GM21360 (cell line): ENCODE data around the gene PTPN14.
"Not testable (repeated sequence)": the region's sequence is repeated elsewhere in the genome, so short reads cannot be mapped to it uniquely, and the experiment has no call there.

Experiments
- ATAC-seq: cut with Tn5 transposase; IDR thresholded peaks from one replicate; pipeline ENCODE4 v1.9.1; 2021; ENCODE audit warnings: mild to moderate bottlenecking, moderate library complexity; ENCODE audit not compliant: unreplicated experiment

PTPN14 gene

DNA sequence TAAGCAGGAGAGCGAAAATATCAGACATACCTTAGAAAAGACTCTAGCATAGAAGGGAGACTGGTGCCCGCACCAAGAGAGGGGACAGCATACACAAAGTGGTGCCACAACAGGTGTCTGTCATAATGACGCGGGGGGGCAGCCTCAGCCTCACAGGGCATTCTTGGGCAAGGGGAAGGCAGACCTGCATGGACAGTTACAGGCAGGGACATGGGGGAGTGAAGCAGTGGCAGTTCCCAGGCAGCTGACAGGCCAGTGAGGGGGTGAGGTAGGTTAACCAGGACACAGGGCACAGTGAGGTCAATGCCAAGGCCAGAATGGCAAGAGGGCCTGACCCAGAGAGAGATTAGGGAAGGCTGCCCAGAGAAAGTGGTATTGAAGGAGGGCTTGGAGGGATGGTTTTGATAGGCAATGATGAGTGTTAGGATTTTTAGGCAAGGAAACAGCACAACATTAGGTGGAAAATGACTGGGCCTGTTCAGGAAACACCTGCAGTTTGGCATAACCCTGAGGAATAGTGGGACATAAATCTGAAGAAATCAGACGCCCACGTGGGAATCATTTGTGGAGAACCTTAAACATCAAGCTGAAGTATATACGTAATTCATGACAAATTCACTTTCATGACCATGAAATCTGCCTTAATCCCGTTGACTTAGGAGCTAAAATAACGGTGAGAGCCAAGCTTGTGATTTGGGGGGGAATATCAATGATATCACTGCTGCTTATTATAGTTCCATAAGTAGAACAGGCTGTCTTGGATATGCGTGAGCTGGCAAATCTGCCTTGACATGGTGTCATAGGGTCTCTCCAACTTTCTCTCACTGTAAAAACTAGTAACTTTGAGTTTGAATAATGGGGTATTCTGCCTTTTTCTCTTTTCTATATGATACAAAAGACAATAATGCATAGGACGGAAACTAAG is 8.9 kb downstream of the PTPN14 start:
- no peak for ATAC-seq

DNA sequence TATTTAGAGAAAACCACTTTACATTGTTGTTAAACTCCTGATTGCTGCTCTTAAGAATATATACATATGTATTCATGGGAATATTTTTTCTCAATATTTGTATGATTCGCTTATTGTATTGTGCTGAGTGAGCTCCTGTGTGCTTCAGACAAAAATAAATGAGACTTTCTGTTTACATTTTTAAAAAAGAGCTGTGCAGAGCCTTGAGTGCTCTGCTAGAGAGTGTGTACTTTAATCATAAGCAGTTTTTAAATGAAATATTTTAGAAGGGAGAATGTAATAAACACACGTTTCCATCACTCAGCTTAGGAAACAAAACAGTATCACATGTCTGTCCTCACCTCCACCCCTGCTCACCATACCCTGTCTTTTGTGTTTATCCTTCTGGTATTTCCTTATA is 9.7 kb downstream of the PTPN14 start:
- no peak for ATAC-seq

DNA sequence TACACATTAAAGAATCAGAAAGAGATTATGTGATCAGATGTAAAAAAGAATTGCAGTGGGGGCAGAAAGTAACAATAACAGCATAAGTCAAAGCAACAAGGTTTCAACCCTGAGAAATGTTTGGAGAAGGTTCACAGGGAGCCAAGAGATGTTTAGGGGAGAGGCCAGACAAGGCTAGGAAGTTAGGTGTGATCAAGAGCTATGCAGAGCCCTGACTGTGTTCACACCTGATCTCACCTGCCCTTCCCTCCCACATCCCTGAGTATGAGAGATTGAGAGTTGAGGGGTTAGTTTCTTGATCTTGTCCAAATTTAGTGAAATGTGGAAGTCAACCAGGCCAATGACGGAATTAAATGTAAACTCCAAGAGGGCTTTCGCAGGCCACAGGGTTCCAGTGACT is 10.2 kb downstream of the PTPN14 start:
- no peak for ATAC-seq

DNA sequence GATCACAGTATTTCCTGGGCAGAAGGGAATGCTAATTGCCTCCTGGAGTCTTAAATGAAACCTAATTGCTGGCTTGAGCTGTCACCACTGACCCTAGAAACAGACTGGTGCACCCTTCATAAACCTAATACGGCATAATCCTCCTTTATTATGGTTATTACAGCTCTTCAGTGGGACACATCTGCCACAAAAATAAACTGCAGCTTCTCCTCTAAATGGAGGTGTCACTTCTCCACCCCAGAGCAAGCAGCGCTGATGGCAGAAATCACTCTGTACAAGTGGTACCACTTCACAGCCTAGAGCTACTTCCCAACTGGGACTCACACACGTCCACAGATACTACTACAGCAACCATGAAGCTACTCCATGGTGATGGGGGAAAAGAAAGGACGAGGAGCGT is 11.1 kb downstream of the PTPN14 start:
- no peak for ATAC-seq

DNA sequence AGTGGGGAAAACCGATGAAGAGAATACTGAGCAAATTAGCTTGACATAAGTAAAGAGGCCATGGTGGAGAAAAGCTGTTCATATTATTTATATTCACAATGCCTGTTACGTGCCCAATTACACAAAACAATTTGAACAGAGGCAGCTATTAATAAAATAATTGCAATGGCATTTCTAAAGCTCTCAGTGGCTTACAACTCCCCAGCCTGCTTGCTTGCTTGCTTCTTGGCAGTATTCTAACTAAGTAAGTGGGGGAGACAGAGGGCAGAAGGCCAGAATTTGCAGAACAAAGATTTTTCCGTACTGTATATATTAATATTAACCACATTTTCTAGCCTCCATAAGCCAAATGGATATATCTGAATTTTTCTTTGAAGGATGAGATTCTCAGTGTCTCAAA is 12.9 kb downstream of the PTPN14 start:
- no peak for ATAC-seq

DNA sequence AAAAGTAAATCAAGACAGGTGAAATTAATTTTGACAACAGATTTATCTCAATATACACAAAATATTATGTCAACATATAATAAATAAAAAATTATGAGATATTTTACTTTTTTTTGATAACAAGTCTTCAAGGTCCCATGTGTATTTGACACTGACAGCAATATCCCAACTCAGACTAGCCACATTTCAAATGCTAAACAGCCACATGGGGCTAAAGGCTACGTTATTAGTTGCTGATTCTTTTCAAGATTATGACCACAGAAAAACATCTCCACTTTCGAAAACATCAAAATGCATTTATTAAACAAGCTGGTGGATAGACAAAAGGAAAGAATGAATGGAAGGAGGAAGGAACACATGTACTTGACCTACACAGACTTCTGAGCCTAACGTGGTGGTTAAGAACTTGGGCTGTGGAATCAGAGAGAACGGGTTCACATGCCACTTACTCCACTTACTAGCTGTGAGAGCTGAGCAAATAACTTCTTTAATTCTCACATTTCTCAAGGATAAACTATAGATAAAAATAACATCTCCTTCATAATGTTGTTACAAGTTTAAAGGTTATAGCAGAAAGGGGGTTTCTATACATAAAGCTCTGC is 13.4 kb downstream of the PTPN14 start:
- no peak for ATAC-seq

DNA sequence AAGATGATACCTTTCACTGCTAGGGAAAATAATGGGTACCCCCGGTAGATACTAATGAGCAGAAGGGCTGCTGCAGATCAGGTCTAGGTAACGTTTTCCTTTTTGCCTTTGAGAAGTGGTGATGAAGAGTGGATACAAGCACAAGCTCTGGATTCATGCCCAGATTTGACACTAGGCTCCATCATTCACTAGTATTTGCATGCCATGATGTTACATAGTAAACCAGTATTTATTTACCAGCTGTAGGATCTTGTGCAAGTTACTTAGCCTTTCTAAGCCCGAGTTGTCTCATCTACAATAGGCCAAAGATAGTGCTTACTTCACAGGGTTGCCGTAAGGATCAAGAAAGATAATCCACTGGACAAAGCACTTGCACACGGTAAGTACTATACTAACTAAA is 14.2 kb downstream of the PTPN14 start:
- ATAC-seq, result no peak

DNA sequence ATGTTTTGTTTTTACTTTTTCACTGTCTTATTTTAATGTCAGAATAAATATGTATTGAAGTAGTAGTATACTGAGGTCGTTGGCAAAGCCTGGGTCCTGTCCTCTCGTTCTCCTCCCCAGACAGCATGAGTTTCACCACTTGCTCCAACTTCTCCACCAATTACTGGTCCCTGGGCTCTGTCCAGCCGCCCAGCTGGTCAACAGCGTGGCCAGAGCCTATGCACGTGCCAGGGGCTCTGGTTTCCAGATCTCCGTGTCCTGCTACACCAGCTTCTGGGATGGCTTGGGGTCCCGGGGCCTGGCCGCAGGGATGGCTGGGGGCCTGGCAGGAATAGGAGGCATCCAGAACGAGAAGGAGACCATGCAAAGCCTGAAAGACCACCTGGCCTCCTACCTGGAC is 19.3 kb downstream of the PTPN14 start:
- no peak for ATAC-seq

DNA sequence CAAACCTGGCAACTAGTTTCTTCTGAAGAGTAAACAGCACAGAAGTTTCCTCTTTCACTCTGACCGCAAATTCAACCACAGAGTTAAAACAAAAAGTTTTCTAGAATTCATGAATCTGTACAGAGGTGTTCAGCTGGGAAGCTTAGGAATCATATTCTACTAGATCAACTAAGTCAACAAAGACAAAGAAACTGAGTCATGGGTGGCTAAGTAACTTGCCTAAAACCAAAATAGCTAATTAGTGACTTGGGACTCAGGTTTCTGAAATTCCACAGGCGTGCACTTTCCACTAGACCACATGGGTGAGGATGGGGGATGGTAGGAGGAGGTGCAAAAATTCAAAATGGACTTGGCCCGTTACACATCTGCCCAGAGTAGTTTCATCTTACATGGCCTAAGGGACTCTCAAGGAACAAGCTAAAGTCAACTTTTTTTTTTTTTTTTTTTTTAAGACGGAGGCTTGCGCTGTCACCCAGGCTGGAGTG is 25.8 kb downstream of the PTPN14 start:
- no peak for ATAC-seq

DNA sequence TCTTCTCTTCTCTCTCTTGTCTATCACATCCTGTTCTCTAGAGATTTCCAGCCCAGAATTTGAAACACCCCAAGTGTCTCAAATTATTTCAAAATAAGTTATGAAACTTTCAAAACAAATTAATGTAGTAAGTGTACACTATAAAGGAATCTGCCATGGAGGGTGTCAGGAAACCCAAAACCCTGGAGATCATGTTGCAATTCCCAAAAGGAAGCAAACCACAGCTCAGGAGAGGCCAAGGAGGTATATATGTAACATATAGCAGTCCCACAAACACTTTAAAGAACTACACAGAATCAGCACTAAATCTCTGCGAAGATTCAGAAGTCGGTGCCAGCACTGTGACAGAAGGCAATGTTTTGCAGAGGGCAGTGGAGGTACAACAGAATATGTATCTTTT is 26.6 kb downstream of the PTPN14 start:
- no peak for ATAC-seq

DNA sequence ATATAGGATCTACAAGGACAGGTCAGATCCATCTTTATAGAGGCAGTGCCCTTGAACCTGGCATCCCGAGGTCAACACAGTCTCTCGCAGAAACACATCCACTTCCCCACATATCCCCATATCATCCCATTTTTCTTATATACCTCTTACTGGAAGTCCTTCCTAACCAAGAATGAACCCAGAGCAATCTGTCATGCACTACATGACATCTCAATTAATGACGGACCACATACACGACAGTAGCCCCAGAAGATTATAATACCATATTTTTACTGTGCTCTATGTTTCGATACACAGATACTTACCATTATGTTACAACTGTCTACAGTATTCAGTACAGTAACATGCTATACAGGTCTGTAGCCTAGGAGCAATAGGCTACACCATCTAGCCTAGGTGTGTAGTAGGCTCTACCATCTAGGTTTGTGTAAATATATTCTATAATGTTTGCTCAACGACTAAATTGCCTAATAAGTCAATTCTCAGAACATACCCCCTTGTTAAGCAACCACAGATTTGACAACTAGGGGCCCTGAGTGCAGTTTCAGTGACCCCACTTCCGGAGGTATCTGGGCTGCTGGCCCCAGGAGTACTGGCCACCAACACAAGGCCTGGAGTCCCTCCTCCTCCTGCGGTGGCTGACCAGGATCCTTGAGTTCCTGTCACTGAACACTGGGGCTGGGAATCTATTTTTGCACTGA is 28.1 kb downstream of the PTPN14 start:
- no peak for ATAC-seq

DNA sequence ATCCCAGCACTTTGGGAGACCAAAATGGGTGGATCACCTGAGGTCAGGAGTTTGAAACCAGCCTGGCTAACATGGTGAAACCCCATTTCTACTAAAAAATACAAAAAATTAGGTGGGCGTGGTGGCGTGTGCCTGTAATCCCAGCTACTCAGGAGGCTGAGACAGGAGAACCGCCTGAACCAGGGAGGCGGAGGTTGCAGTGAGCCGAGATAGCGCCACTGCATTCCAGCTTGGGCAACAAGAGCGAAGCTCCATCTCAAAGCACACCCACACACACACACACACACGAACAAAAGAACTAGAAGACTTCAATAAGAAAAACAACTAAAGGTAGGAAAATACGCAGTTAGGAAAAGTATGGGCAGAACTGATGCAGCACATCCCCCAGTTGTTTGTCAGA is 29.9 kb downstream of the PTPN14 start:
- ATAC-seq, result not testable (repeated sequence)

DNA sequence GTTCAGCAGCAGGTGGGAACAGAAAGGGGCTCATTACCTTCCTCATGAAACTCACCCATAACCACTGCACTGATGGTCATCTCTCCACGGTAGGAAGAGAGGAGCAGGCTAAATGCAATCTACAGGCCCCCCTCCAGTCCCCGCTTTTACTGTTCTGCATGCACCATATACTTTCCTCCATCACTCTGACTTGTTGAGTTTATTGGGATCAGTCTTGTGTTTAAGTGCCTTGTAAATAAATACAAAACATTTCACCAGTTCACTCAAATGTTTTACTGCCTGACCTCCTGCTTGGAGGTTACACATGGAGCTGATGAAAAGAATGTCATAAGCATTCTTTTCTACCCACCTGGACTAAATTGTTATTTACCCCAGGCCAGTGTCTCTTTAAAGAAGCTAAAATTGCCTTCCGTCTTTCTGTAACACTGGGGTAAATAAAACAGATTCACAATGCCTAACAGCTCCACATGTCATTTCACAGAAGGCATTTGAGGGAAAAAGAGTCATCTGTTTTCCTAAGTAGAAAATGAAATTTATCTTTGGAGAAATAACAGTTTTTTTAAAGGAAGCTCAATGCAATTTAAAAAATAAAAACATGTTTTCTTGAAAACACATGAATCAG is 30.7 kb downstream of the PTPN14 start:
- no peak for ATAC-seq

DNA sequence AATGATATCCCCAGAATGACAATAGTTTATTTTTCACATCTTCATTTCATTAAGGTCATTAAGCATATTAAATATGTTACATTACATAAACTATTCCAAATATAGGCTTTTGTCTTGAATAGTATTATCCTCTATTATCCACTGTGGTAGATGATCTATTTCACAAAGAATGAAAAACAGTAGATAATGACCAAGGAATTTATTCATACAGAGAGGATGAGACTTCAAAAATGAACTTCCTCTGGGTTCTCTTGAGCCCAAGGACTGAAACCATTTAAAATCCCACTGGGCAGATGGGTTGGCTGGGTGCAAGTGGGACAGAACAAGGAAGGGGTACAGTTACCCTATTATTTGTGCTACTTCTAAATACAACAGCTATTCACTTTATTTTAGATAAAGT is 33.0 kb downstream of the PTPN14 start:
- no peak for ATAC-seq

DNA sequence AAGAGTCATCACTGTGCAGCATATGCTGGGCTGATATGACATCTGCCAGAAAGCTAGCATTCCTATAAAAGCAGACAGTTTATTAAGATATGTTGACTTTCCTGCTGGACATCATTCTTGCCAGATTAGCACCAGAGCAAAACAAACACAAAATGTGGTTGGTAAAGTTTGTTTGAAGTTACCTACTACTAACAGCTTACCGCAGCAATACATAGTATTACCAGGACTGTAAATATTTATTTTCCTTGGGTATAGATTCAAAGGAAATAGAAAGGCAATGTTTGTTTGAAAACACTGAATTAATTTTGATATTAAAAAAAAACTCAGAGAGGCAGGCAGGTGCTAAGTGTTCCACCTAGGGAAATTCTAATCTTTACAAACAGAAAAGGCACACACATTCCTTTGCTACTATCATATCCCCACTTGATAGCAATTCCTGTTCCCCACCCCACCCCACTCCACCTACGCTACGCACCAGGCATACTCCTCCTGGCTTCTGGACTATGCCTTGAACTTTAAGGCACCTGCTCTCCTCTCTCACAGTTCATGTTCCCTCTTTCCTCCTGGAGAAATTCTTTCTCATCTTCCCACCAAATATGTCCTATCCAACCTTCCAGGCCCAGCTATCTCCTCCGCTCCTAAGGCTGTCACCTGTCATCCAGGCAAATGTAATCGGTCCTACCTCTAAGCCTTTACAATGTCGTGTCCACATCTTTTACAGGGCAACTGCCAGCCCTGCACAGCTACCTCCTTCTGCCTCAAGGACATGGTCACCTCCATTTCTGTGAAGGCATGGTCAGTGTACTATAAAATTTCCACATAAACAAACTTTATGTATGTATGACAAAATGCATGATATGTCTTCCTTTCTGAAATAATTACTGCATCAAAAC is 34.7 kb downstream of the PTPN14 start:
- no peak for ATAC-seq

DNA sequence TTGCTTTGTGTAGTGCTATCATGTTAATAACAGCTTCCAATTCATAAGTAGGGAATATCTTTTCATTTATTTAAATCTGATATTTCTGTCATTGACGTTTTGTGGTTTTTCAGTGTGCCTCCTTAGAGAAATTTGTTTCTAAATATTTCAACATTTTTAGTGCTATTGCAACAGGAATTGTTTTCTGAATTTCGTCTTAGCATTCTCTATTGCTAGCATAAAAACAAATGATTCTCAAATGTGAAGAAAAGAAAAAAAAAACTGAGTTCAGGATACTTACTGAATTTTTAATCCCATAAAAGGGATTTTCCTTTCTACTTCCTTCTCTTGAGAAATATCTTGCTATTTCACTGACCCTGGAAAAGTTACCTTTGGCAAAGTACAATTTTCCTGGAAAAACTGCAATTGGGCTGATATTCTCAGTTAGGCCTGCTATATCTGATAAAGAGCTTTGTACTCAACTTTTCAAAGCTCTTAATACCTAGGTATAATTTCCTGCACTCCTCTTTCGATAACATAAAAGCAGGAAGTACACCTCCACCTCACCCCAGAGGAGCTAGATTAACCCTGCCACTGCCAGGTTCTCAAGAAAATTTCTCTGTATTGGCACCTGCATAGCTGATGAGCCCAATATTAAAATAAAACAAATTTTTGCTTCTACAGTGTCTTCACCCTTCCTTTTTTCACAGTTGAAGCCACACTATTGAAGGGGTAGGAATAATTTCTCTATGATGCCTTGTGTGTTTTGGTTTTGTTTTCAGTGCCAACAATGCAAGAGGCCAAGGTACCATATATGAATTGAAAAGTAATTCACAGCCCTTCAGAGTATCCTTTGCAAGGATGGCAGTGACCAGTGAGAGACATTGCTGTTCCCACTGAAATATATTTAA is 35.6 kb downstream of the PTPN14 start:
- ATAC-seq, result no peak

DNA sequence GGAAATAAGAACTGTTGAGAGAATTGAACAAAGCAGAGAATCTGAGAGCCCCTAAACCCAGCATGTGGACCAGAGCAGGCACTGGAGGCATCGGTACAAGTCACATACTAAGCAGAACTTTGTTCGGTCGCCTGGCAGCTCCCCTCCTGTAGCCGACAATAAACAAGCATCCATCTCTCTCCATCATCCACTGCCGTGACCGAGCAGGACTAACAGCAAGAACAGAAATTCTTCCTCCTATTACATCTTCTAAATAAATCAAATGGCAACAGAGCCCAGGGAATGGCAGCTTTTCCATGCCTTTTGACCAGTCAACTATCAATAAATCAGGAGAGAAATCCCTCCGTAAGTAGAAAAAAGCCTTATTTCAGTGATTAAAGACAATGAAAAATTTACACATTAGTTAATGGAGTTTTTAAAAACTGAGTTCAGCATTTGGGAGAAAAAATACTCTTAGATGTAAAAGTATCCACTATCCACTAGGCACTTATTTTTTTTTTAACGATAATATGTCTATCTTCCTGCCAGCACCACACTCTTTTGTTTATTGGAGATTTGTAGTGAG is 36.5 kb downstream of the PTPN14 start:
- ATAC-seq, result no peak

DNA sequence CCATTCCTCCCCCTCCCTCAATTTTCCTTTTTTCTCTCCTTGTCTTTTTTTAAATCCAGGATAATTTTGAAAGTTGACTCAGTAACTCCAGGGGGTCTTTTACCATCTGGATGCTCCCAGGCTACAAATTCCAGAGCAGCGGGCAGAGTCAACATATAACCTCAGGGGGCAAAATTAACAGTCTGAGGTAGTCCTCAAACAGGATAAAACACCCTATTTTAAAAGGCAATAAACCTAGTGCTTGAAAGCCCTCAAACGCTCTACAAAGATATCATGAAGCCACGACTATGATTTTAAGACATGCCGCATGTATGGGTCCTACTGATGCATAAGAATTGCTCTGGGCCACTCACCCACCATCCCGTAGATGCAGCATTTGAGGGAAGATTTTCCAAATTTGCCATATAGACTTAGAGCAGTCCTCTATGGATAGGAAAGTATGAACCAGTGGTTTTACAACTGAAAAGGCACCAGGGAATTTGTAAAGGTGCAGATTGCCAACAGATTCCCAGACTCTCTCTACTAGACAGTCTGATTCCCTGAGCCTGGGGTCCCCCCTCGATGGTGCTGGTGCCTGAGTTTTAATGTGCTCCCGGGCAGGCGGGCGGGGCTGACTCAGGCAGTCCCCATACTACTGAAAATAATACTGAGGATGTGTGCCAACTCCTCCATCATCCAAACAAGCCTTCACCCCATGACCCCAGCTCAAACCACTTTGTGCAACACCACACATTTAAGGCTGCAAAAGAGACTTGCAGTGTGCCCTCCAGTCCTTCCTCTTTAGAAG is 37.2 kb downstream of the PTPN14 start:
- ATAC-seq, result no peak
